Measurements from ENCODE around the gene LTA. TPM values are rescaled to one million over a fixed set of nuclear protein-coding genes. Genes with fewer than 3 reads are reported as not detected.

Gene LTA
- total and polyA plus RNA-seq, 2 donors (not counting 1 experiment from before 2014, with no cell fraction given), result not detected

- no peaks in the 10 kb centered on the region for H3K4me1 ChIP-seq (ENCODE audit: control insufficient read depth, extremely low read depth, insufficient read depth, low read length)
- no peaks in the 10 kb centered on the region for H4K20me1 ChIP-seq (ENCODE audit: control insufficient read depth, extremely low read depth, insufficient read depth, low read length)
- no peak overlapping the region for H3K9ac ChIP-seq (ENCODE audit: insufficient read depth, low read length)
- TF ChIP-seq, protein P1, sequence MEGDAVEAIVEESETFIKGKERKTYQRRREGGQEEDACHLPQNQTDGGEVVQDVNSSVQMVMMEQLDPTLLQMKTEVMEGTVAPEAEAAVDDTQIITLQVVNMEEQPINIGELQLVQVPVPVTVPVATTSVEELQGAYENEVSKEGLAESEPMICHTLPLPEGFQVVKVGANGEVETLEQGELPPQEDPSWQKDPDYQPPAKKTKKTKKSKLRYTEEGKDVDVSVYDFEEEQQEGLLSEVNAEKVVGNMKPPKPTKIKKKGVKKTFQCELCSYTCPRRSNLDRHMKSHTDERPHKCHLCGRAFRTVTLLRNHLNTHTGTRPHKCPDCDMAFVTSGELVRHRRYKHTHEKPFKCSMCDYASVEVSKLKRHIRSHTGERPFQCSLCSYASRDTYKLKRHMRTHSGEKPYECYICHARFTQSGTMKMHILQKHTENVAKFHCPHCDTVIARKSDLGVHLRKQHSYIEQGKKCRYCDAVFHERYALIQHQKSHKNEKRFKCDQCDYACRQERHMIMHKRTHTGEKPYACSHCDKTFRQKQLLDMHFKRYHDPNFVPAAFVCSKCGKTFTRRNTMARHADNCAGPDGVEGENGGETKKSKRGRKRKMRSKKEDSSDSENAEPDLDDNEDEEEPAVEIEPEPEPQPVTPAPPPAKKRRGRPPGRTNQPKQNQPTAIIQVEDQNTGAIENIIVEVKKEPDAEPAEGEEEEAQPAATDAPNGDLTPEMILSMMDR (conservative IDR thresholded peaks at IDR 0.05 in 1 of 2, IDR thresholded peaks at IDR 0.05 in 1 of 2; ENCODE audit: low read depth in 1 of 2, low read length in 2 of 2), result no peak
- H3K36me3 ChIP-seq (ENCODE audit: control insufficient read depth, insufficient read depth, low read length), result no peaks in the 10 kb centered on the region
- no peaks in the 10 kb centered on the region for H3K79me2 ChIP-seq (ENCODE audit: control insufficient read depth, insufficient read depth, low read length)
- no peak overlapping the region for H2AFZ ChIP-seq (ENCODE audit: low read length)
- H3K27me3 ChIP-seq (ENCODE audit: control insufficient read depth, insufficient read depth, low read length), result peaks cover 28% of the 10 kb centered on the region
- H3K4me3 ChIP-seq (replicated peaks in 1 of 4; ENCODE audit: control extremely low read depth in 1 of 4, insufficient read depth in 1 of 4, low read depth in 3 of 4, low read length in 4 of 4), result no peak overlapping the region
- no peak overlapping the region for H3K4me2 ChIP-seq (ENCODE audit: extremely low read depth, insufficient read depth, low read length)
- H3K9me3 ChIP-seq (ENCODE audit: control insufficient read depth, insufficient read depth, low read depth, low read length), result no peaks in the 10 kb centered on the region
- DNase-seq (ENCODE audit: low read depth in 2 of 2), result no peak
- H3K27ac ChIP-seq (ENCODE audit: insufficient read depth, low read length), result no peak overlapping the region
Observed at GRCh38 chr6:31574106-31575061, 2.3 kb downstream of the LTA start.

DNA sequence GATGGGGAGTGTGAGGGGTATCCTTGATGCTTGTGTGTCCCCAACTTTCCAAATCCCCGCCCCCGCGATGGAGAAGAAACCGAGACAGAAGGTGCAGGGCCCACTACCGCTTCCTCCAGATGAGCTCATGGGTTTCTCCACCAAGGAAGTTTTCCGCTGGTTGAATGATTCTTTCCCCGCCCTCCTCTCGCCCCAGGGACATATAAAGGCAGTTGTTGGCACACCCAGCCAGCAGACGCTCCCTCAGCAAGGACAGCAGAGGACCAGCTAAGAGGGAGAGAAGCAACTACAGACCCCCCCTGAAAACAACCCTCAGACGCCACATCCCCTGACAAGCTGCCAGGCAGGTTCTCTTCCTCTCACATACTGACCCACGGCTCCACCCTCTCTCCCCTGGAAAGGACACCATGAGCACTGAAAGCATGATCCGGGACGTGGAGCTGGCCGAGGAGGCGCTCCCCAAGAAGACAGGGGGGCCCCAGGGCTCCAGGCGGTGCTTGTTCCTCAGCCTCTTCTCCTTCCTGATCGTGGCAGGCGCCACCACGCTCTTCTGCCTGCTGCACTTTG, 3.3 kb downstream of the LTA start, which contains the start of gene TNF:
TNF (plus strand) TSS at position 231 of the 567 bp plus-strand sequence; CDS start at position 408, 177 bp downstream.
- H3K4me2 ChIP-seq (ENCODE audit: extremely low read depth, insufficient read depth, low read length), result no peak within 1 kb of the TSS
- TF ChIP-seq, protein P1 (conservative IDR thresholded peaks at IDR 0.05 in 1 of 2, IDR thresholded peaks at IDR 0.05 in 1 of 2; ENCODE audit: low read depth in 1 of 2, low read length in 2 of 2), result no peak
- TF ChIP-seq EZH2 (IDR thresholded peaks at IDR 0.05; ENCODE audit: low read length, missing control alignments), result no peak
- no peaks in the 10 kb centered on the region for H3K9me3 ChIP-seq (ENCODE audit: control insufficient read depth, insufficient read depth, low read depth, low read length)
- H3K27me3 ChIP-seq (ENCODE audit: control insufficient read depth, insufficient read depth, low read length), result peaks cover 28% of the 10 kb centered on the region
- H3K27ac ChIP-seq (ENCODE audit: insufficient read depth, low read length), result no peak within 1 kb of the TSS
- DNase-seq (ENCODE audit: low read depth in 2 of 2), result no peak
- H3K36me3 ChIP-seq (ENCODE audit: control insufficient read depth, insufficient read depth, low read length), result no peaks in the 10 kb centered on the region
- H4K20me1 ChIP-seq (ENCODE audit: control insufficient read depth, extremely low read depth, insufficient read depth, low read length), result no peaks in the 10 kb centered on the region
- no peaks in the 10 kb centered on the region for H3K4me1 ChIP-seq (ENCODE audit: control insufficient read depth, extremely low read depth, insufficient read depth, low read length)
- H2AFZ ChIP-seq (ENCODE audit: low read length), result no peak within 1 kb of the TSS
- H3K9ac ChIP-seq (ENCODE audit: insufficient read depth, low read length), result no peak within 1 kb of the TSS
- H3K79me2 ChIP-seq (ENCODE audit: control insufficient read depth, insufficient read depth, low read length), result no peaks in the 10 kb centered on the region
- H3K4me3 ChIP-seq (replicated peaks in 1 of 4; ENCODE audit: control extremely low read depth in 1 of 4, insufficient read depth in 1 of 4, low read depth in 3 of 4, low read length in 4 of 4), result no peak within 1 kb of the TSS

GRCh38 chr6:31575952-31576685, 4.0 kb downstream of the LTA start:
- Histone ChIP-seq H4K20me1 (ENCODE audit: control insufficient read depth, extremely low read depth, insufficient read depth, low read length) (no peaks in the 10 kb centered on the region), H3K79me2 (ENCODE audit: control insufficient read depth, insufficient read depth, low read length) (no peaks in the 10 kb centered on the region), H3K27me3 (ENCODE audit: control insufficient read depth, insufficient read depth, low read length) (peaks cover 28% of the 10 kb centered on the region), H3K4me3 (replicated peaks in 1 of 4; ENCODE audit: control extremely low read depth in 1 of 4, insufficient read depth in 1 of 4, low read depth in 3 of 4, low read length in 4 of 4) (no peak overlapping the region), H3K9me3 (ENCODE audit: control insufficient read depth, insufficient read depth, low read depth, low read length) (no peaks in the 10 kb centered on the region), H3K4me2 (ENCODE audit: extremely low read depth, insufficient read depth, low read length) (no peak overlapping the region), H3K4me1 (ENCODE audit: control insufficient read depth, extremely low read depth, insufficient read depth, low read length) (no peaks in the 10 kb centered on the region), H2AFZ (ENCODE audit: low read length) (no peak overlapping the region), H3K36me3 (ENCODE audit: control insufficient read depth, insufficient read depth, low read length) (no peaks in the 10 kb centered on the region), H3K9ac (ENCODE audit: insufficient read depth, low read length) (no peak overlapping the region), H3K27ac (ENCODE audit: insufficient read depth, low read length) (no peak overlapping the region)
- no peak for TF ChIP-seq EZH2 (IDR thresholded peaks at IDR 0.05; ENCODE audit: low read length, missing control alignments)
- TF ChIP-seq, protein P1 (conservative IDR thresholded peaks at IDR 0.05 in 1 of 2, IDR thresholded peaks at IDR 0.05 in 1 of 2; ENCODE audit: low read depth in 1 of 2, low read length in 2 of 2), result no peak
- DNase-seq (ENCODE audit: low read depth in 2 of 2), result no peak

Data from fibroblast of lung (primary cell).